ENCODE results near the gene PBX1.
"Not testable (repeated sequence)": the region's sequence is repeated elsewhere in the genome, so short reads cannot be mapped to it uniquely, and the experiment has no call there.

PBX1 gene

GRCh38 chr1:164595212-164595611 is 36.2 kb downstream of the PBX1 start:
- H3K4me1 ChIP-seq (ENCODE audit: insufficient read depth, low read length), result peaks cover 68% of the 10 kb centered on the region
- H3K4me3 ChIP-seq (ENCODE audit: low read depth in 1 of 2, low read length in 2 of 2), result no peak overlapping the region
- H3K27ac ChIP-seq (ENCODE audit: low read depth, low read length), result no peak overlapping the region
- H3K36me3 ChIP-seq (ENCODE audit: insufficient read depth, low read length), result peaks cover 4% of the 10 kb centered on the region
- H3K9ac ChIP-seq (ENCODE audit: low read length), result no peak overlapping the region
- no peaks in the 10 kb centered on the region for H3K9me3 ChIP-seq (ENCODE audit: low read length)
- no peaks in the 10 kb centered on the region for H3K27me3 ChIP-seq (ENCODE audit: control insufficient read depth in 1 of 2, insufficient read depth in 2 of 2, low read length in 2 of 2)

- Histone ChIP-seq H3K4me3 (ENCODE audit: low read depth in 1 of 2, low read length in 2 of 2) (no peak overlapping the region), H3K4me1 (ENCODE audit: insufficient read depth, low read length) (peaks cover 69% of the 10 kb centered on the region), H3K27ac (ENCODE audit: low read depth, low read length) (no peak overlapping the region), H3K9ac (ENCODE audit: low read length) (no peak overlapping the region), H3K27me3 (ENCODE audit: control insufficient read depth in 1 of 2, insufficient read depth in 2 of 2, low read length in 2 of 2) (no peaks in the 10 kb centered on the region), H3K9me3 (ENCODE audit: low read length) (no peaks in the 10 kb centered on the region), H3K36me3 (ENCODE audit: insufficient read depth, low read length) (peaks cover 4% of the 10 kb centered on the region)
Measured at GRCh38 chr1:164596172-164596571, 37.2 kb downstream of the PBX1 start.

GRCh38 chr1:164598719-164599118 is 39.7 kb downstream of the PBX1 start:
- no peaks in the 10 kb centered on the region for H3K9me3 ChIP-seq (ENCODE audit: low read length)
- no peak overlapping the region for H3K27ac ChIP-seq (ENCODE audit: low read depth, low read length)
- H3K27me3 ChIP-seq (ENCODE audit: control insufficient read depth in 1 of 2, insufficient read depth in 2 of 2, low read length in 2 of 2), result no peaks in the 10 kb centered on the region
- H3K9ac ChIP-seq (ENCODE audit: low read length), result no peak overlapping the region
- H3K4me1 ChIP-seq (ENCODE audit: insufficient read depth, low read length), result peaks cover 76% of the 10 kb centered on the region
- no peak overlapping the region for H3K4me3 ChIP-seq (ENCODE audit: low read depth in 1 of 2, low read length in 2 of 2)
- peaks cover 4% of the 10 kb centered on the region for H3K36me3 ChIP-seq (ENCODE audit: insufficient read depth, low read length)

- no peaks in the 10 kb centered on the region for H3K9me3 ChIP-seq (ENCODE audit: low read length)
- H3K27ac ChIP-seq (ENCODE audit: low read depth, low read length), result peak overlapping the region; percentile 3
- H3K27me3 ChIP-seq (ENCODE audit: control insufficient read depth in 1 of 2, insufficient read depth in 2 of 2, low read length in 2 of 2), result no peaks in the 10 kb centered on the region
- no peak overlapping the region for H3K9ac ChIP-seq (ENCODE audit: low read length)
- peaks cover 80% of the 10 kb centered on the region for H3K4me1 ChIP-seq (ENCODE audit: insufficient read depth, low read length)
- H3K4me3 ChIP-seq (ENCODE audit: low read depth in 1 of 2, low read length in 2 of 2), result no peak overlapping the region
- peaks cover 4% of the 10 kb centered on the region for H3K36me3 ChIP-seq (ENCODE audit: insufficient read depth, low read length)
Measured at GRCh38 chr1:164599272-164599671, 40.3 kb downstream of the PBX1 start.

GRCh38 chr1:164601399-164602100 is 42.6 kb downstream of the PBX1 start:
- peak overlapping the region; percentile 41 for H3K27ac ChIP-seq (ENCODE audit: low read depth, low read length)
- no peaks in the 10 kb centered on the region for H3K9me3 ChIP-seq (ENCODE audit: low read length)
- no peaks in the 10 kb centered on the region for H3K27me3 ChIP-seq (ENCODE audit: control insufficient read depth in 1 of 2, insufficient read depth in 2 of 2, low read length in 2 of 2)
- no peak overlapping the region for H3K9ac ChIP-seq (ENCODE audit: low read length)
- H3K4me3 ChIP-seq (ENCODE audit: low read depth in 1 of 2, low read length in 2 of 2), result peak overlapping the region in 1 of 2 donors; percentile 34
- H3K36me3 ChIP-seq (ENCODE audit: insufficient read depth, low read length), result peaks cover 4% of the 10 kb centered on the region
- peaks cover 80% of the 10 kb centered on the region for H3K4me1 ChIP-seq (ENCODE audit: insufficient read depth, low read length)

- Histone ChIP-seq H3K9ac (ENCODE audit: low read length) (no peak overlapping the region), H3K36me3 (ENCODE audit: insufficient read depth, low read length) (peaks cover 2% of the 10 kb centered on the region), H3K9me3 (ENCODE audit: low read length) (no peaks in the 10 kb centered on the region), H3K4me1 (ENCODE audit: insufficient read depth, low read length) (peaks cover 78% of the 10 kb centered on the region), H3K4me3 (ENCODE audit: low read depth in 1 of 2, low read length in 2 of 2) (peak overlapping the region in 1 of 2 donors; percentile 34), H3K27ac (ENCODE audit: low read depth, low read length) (peak overlapping the region; percentile 41), H3K27me3 (ENCODE audit: control insufficient read depth in 1 of 2, insufficient read depth in 2 of 2, low read length in 2 of 2) (no peaks in the 10 kb centered on the region)
Measured at GRCh38 chr1:164602101-164602422, 43.1 kb downstream of the PBX1 start.

- H3K4me3 ChIP-seq (ENCODE audit: low read depth in 1 of 2, low read length in 2 of 2), result peak overlapping the region in 1 of 2 donors; percentile 15
- H3K27me3 ChIP-seq (ENCODE audit: control insufficient read depth in 1 of 2, insufficient read depth in 2 of 2, low read length in 2 of 2), result no peaks in the 10 kb centered on the region
- H3K36me3 ChIP-seq (ENCODE audit: insufficient read depth, low read length), result no peaks in the 10 kb centered on the region
- peaks cover 83% of the 10 kb centered on the region for H3K4me1 ChIP-seq (ENCODE audit: insufficient read depth, low read length)
- peak overlapping the region; percentile 41 for H3K27ac ChIP-seq (ENCODE audit: low read depth, low read length)
- H3K9me3 ChIP-seq (ENCODE audit: low read length), result no peaks in the 10 kb centered on the region
- H3K9ac ChIP-seq (ENCODE audit: low read length), result no peak overlapping the region
Measured at GRCh38 chr1:164602480-164603093, 43.6 kb downstream of the PBX1 start.

- H3K27me3 ChIP-seq (ENCODE audit: control insufficient read depth in 1 of 2, insufficient read depth in 2 of 2, low read length in 2 of 2); H3K9me3 ChIP-seq (ENCODE audit: low read length); H3K9ac ChIP-seq (ENCODE audit: low read length); H3K27ac ChIP-seq (ENCODE audit: low read depth, low read length); H3K36me3 ChIP-seq (ENCODE audit: insufficient read depth, low read length); H3K4me3 ChIP-seq (ENCODE audit: low read depth in 1 of 2, low read length in 2 of 2): not testable (repeated sequence)
- H3K4me1 ChIP-seq (ENCODE audit: insufficient read depth, low read length), result peaks cover 86% of the 10 kb centered on the region
Measured at GRCh38 chr1:164603805-164604204, 44.8 kb downstream of the PBX1 start.

- Histone ChIP-seq H3K27ac (ENCODE audit: low read depth, low read length) (peak overlapping the region; percentile 35), H3K4me1 (ENCODE audit: insufficient read depth, low read length) (peaks cover 90% of the 10 kb centered on the region)
Measured at GRCh38 chr1:164604541-164604940, 45.6 kb downstream of the PBX1 start.

GRCh38 chr1:164605254-164606091 is 46.5 kb downstream of the PBX1 start:
- no peak overlapping the region for H3K9ac ChIP-seq (ENCODE audit: low read length)
- peaks cover 90% of the 10 kb centered on the region for H3K4me1 ChIP-seq (ENCODE audit: insufficient read depth, low read length)
- H3K27ac ChIP-seq (ENCODE audit: low read depth, low read length), result peak overlapping the region; percentile 35

More at GRCh38 chr1:164604541-164604940, 45.6 kb downstream of the PBX1 start:
- no peaks in the 10 kb centered on the region for H3K27me3 ChIP-seq (ENCODE audit: control insufficient read depth in 1 of 2, insufficient read depth in 2 of 2, low read length in 2 of 2)
- H3K9me3 ChIP-seq (ENCODE audit: low read length), result no peaks in the 10 kb centered on the region
- H3K4me3 ChIP-seq (ENCODE audit: low read depth in 1 of 2, low read length in 2 of 2), result no peak overlapping the region
- H3K36me3 ChIP-seq (ENCODE audit: insufficient read depth, low read length), result no peaks in the 10 kb centered on the region
- no peak overlapping the region for H3K9ac ChIP-seq (ENCODE audit: low read length)

GRCh38 chr1:164607351-164607750 is 48.4 kb downstream of the PBX1 start:
- Histone ChIP-seq H3K9me3 (ENCODE audit: low read length) (no peaks in the 10 kb centered on the region), H3K4me1 (ENCODE audit: insufficient read depth, low read length) (peaks cover 89% of the 10 kb centered on the region), H3K9ac (ENCODE audit: low read length) (no peak overlapping the region), H3K27ac (ENCODE audit: low read depth, low read length) (no peak overlapping the region), H3K27me3 (ENCODE audit: control insufficient read depth in 1 of 2, insufficient read depth in 2 of 2, low read length in 2 of 2) (no peaks in the 10 kb centered on the region), H3K36me3 (ENCODE audit: insufficient read depth, low read length) (no peaks in the 10 kb centered on the region), H3K4me3 (ENCODE audit: low read depth in 1 of 2, low read length in 2 of 2) (peak overlapping the region in 1 of 2 donors; percentile 16)

More at GRCh38 chr1:164605254-164606091, 46.5 kb downstream of the PBX1 start:
- H3K27me3 ChIP-seq (ENCODE audit: control insufficient read depth in 1 of 2, insufficient read depth in 2 of 2, low read length in 2 of 2), result no peaks in the 10 kb centered on the region
- H3K4me3 ChIP-seq (ENCODE audit: low read depth in 1 of 2, low read length in 2 of 2), result no peak overlapping the region
- no peaks in the 10 kb centered on the region for H3K9me3 ChIP-seq (ENCODE audit: low read length)
- H3K36me3 ChIP-seq (ENCODE audit: insufficient read depth, low read length), result no peaks in the 10 kb centered on the region
